Stimulated activated CD8-positive, alpha-beta memory T cell treated with anti-CD3 and anti-CD28 coated beads, Interleukin-4, amount 100 ng/mL, for 48 hours (primary cell): ENCODE data around the gene FHIT.

ENCODE experiments used
- DNase-seq: peaks from one replicate; pipeline ENCODE4 v3.0.0-alpha.2; 2020

Gene FHIT

DNA sequence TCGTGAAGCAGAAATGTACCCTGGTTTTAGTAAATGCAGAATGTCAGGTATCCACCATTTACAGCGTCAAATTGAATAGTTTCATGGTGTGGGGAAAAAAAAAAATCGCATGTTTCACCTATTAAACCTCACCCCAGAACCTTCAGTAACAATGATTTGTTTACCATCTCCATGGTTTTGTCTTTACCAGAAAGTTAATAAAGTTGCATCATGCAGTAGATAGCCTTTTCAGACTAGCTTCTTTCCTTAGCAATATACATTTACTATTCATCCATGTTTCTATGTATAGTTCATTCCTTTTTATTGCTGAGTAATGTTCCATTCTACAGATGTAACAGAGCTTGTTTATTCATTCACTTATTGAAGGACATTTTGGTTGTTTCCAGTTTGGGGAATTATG is 1066.1 kb downstream of the FHIT start:
- DNase-seq, result no peak

DNA sequence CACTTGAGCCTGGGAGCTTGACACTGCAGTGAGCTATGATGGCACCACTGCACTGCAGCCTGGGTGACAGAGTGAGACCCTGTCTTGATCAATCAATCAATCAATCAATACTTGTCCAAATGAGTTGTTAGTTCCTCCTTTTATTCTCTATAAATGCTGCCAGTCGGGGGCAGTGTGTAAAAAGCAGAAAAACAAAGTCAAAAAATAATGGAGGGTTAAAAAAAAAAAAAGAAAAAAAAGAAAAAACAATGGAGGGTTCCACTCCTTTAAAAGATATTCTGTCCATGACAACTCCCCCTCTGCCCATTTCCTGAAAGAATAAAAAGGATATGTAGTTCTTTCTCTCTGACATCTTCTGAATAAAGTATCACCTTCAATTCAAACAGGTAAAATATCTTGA is 1068.6 kb downstream of the FHIT start:
- DNase-seq, result no peak

DNA sequence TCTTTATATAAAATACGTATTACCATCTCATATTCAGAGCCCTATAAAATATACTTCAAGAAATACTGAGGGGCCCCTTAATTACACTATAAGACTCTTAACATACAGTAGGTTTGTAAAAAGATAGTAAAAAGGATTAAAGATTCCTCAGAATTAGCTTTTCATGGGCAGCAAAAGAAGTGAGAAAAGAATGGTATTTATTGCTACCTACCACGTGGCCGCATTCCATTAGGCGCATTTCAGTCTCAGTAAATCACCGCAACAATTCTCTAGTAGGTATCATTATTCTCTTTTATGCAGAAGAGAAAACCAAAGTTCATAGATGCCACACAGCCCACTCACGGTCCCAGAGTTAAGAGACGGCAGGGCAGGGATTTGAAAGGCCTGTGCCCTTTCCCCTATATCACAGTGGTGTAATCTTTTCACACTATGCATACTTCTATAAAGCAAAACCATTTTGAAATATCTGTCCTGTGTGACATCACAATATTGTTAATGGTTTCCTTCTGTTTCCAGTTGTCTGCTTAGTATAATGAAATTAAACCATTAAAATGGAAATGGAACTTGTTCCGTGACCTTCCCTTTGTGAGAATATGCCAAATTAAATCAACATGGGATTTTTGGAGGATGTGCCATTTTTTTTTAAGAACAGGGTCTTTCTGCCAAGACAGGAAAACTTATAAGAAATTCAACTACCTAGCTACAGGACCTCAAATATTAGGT is 1072.2 kb downstream of the FHIT start:
- no peak for DNase-seq

DNA sequence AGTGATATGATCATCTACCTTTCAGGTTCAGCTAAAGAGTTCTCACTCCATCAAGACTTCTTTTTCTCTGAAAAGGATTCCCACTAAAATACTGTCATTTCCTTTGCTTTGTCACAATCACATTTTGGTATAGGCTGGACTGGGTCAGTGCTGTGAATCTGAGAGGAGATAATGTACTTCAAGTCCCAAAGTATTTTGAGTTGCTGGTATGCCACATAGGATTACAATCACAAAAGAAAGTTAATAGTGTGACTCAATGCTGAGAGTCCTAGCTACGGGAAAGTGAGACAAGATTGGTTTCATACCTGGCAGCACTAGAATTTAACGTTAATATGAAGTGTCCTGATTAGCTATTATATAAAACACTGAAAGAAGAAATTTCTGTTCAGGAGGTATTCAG is 1073.5 kb downstream of the FHIT start:
- DNase-seq, result no peak

DNA sequence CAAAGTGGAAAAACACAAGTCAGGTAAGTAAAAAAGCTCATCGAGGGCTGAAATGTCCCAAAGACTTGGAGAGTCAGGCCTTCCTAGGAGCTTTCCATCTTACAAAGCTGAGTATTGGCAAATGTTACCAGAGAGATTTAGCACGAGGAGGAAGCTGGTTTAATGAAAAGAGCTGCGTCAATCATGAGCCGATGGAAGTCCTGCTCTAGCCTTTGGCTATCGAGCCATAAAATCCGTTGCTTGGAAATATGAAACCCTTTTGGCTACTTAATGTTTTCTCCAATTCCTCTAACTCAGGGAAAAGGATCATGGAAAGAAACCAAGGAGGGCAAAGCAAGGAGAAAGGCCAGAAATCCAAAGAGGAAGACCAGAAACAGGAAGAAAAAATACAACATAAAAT is 1074.6 kb downstream of the FHIT start:
- DNase-seq, result no peak

DNA sequence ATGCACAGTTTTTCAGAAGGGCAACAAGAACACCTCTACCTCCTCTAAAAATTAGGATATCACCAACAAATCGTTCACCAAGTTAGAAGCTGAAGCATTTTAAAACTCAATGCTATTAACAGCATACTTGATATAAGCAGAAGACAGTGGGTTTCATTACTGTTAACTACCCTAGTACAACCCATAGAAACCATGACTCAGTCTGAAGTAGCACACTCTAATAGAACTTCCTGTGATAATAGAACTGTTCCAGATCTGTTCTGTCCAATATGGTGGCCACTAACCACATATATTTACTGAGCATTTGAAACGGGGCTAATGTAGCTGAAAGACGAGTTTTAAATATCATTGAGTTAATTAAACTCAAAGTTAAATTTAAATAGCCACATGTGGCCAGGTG is 1075.6 kb downstream of the FHIT start:
- no peak for DNase-seq

DNA sequence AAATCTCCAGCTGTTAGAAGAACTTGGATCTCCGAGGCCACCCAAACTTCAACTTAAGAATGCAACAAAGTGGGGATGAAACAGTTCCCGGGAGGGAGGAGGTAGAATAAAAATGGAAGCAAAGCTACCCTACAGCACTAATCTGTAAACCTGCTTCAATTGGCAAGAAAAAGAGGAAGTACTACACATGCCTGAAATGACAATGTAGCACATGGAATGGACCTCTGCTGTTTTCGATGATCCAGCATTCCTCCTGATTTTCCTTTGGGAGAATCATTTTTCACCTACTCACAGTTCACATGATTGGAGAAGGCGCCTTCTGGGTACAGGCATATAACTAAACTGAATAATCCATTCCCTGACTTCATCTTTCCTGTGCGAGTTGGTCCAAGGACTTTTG is 1081.5 kb downstream of the FHIT start:
- DNase-seq, result no peak

DNA sequence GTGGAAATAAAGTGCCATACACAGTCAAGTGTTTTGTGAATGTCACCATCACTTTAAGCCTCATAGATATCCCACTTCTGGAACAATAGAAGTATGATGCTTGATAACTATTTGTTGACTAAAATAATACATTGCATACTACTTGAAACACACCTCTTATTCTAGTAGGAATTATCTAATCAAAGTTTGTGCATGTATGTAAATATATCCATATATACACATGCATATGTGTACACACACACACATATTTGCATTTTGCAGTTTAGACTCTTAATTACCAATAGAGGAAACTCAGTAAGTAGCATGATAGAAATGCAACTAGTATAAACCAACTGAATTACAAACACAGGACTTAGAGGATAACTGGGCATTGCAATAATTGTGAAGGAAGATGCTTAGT is 1084.1 kb downstream of the FHIT start:
- no peak for DNase-seq

DNA sequence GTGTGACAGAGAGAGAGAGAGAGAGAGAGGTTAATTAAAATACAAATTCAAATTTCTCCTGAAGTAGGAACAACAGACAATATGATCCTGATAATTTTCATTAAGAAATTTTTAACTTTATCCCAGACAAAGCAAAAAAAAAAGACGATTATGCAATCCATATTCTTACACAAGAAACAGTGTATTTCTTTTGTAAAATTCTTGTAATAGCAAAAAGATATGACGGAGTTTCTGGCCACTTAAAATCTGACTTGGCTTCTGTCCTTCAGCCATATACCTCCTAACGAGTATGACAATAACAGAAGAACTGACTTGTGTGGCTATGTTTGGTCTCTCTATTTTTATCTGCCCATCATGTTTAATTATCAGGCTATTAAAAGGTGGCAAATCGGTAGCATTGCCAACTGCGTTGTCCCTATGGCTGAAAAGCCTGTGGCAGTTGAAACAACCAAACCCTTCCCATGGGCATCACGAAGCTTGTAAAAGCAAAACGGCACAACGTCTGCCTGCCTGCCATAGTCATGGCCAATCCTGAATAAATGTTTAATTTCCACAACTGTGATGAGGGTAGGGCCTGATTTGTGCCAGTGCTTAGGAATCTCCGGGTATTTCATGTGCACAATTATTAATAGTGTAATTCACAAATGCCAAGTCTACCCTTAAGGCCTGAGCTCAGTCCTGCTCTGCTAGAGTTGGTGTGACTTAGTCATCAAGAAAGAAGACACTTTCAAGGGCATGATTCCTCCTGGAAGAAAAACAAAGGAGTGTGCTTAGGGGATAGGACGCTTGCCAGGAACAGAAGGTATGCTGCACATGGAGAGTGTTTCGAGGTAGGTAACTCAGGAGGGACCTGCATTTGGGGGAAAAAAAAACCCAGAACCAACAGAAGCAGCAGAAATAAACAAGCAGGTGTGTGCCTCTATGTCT is 1090.2 kb downstream of the FHIT start:
- DNase-seq, result no peak

DNA sequence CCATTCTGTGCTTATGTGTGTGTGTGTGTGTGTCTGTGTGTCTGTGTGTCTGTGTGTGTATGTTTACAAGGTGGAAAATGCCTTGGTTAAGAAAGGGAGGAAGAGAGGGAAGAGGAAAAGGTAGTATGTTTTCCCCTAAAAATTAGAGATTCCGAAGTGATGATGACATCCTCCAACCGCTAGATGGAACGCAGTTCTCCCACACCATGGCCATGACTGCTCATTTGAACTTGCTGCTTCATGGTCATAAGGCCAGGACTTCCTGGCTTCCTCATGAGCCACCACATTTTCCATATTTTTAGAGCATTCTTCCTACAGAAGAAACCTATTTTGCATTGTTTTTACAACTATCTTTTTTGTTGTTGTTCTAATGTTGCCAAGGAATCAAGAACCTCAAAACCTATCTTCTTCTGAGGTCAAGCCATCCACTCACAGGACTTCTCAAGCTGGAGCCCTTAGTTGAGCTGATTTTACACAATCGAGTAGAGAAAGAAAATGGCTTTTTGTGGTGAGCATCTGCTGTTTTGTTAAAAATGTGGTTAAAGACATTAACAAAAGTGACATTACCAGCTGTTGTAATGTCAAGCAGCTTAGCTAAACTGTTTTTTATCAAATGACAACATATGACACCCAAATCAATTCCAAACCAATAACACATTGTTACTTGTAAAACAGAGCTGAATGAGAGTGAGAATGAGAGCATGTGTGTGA is 1091.0 kb downstream of the FHIT start:
- DNase-seq, result no peak

DNA sequence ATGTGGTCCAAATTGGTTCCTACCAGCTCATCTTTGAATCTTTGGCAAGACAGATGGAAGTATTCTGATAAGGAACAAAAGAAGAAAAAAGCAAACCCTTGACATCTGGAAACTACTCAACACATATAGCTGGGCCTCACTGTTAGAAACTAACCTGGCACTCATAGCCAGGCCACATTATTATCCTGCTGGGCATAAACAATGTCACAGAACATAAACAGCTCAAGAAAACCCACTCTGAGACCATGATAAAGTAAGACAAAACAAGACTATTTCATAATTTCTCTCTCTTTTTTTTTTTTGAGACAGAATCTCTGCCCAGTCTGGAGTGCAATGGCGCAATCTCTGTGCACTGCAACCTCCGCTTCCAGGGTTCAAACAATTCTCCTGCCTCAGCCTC is 1093.2 kb downstream of the FHIT start:
- DNase-seq, result no peak

DNA sequence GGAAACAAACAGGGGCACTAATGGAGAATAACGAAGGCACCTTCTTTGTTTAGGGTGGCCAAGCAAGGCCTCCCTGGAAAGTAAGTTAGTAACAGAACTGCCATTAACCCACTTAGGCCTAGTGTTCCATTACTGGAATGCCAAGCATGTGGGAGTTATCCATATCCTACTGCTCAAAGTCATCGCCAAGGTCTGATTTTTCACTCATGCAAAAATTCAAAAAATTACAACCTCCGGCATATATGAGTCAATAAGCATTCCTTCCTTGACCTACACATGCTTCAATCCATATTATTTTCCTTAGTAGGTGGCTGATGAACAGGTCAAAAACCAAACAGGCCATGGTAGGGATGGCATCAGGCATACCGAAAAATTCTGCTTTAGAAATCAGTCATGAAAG is 1097.2 kb downstream of the FHIT start:
- DNase-seq, result no peak

DNA sequence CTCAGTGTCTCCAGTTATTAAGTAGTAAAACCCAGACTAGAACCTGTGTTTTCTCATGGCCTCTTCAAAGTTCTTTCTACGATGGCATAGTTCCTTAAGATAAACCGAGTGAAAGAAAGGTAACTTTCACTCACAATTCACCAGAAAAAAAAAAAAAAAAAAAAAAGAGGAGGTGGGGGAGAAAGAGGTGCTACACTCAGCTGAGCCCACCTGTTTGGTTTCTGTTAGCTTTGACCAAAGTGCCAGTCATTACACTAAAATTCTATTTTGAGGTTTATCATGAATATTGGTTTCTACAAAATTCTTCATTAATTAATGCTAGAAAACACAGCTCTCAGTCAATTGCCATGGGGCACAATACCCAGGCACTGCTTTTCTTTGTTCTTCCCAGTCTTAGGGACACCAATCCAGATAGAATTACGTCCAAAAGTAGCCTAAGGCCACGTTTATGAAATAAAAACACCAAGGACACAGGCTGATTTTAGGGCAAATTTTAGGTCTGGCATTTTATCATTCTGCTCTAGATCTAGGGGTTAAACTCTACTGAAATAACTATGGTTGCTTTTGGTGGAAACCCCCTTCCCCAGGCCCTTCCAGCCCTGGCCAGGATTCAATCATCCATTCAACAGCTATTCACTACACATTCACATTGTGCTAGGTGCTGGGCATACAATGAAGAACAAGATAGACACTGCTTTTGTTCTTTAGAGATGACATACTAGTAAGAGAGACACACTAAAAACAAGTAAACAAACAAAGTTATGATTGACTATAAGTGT is 1097.8 kb downstream of the FHIT start:
- no peak for DNase-seq

DNA sequence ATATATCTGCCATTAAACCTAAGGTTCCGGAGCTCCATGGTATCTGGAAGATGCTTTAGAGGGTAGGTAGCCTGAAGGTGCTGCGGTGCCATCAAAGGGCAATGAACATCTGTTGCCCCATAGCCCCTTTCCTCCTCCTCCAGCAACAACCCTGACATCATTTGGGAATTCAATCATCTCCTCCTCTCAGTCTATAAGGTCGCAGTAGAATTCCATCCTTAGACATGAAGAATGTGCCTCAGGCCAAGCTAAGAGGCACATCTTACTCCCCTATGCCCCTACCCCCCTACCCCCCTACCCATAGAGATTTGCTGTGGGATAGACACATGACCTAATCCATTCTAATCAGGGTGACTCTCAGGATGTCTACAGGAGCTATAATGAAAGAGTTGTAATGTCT is 1101.8 kb downstream of the FHIT start:
- DNase-seq, result no peak

DNA sequence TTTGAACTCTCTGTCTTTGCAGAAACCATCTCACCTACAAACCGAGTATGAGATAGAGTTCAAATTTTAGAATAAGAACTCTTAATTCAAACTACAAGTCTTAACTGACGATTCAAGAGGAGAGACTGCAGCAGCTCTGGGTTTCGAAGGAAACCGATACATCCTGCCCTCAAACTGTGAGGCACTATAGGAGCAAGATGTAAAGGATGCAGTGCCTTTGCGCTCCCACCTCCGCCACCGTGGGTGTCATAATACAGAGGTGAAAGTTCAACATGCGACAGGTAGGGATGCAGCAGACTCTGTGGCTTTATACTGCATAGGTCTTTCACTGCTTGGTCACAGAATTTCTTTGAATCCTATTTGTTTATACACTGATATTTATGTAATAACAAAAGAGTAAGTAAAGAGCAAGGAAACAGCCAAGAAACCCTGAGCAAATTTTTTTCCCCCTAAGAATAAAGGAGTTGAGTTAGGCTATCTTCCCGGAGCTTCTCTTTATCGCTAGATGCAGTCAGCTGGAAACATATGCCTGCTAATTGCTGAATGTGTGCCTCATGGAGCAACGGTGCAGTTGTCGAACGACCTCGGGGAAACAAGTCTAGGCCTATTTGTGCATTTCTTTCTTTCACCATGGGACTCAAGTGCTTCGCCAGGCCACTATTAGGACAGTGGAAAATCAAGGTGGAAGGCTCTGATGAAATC is 1103.9 kb downstream of the FHIT start:
- no peak for DNase-seq

DNA sequence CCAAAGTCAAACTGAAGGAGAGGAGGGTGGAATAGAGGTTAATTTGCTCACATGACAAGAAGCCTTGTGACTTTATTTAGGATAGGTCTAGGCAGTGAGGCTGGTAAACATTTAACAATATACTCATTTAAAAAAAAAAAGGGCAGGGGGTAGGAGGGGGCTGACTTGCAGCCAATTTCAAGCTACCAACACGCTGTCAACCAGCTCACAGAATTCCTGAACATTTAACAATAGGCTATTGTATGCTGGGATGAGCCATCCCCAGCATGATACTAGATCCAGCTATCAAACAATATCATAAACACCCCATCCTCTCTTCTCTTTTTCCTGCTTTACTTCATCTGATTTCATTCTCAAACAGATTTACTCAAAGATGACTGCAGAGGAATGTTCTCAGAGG is 1105.1 kb downstream of the FHIT start:
- no peak for DNase-seq

DNA sequence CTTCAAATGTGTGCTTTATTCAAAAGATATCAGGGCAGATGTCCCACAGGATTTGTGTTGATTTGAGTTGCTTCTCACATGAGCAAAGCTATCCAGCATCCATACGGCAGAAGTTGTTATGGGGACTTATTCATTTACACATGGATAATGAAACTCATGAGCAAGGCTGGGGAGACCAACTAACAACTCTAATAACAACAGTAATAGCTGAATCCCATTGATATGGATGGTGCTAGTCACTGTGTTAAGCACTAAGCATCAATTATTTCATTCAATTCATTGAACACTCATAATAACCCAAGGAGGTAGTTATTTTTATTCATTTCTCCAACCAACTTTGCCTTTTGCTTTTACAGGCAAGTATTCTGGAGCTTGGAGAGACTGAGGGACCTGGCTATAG is 1107.2 kb downstream of the FHIT start:
- DNase-seq, result no peak

DNA sequence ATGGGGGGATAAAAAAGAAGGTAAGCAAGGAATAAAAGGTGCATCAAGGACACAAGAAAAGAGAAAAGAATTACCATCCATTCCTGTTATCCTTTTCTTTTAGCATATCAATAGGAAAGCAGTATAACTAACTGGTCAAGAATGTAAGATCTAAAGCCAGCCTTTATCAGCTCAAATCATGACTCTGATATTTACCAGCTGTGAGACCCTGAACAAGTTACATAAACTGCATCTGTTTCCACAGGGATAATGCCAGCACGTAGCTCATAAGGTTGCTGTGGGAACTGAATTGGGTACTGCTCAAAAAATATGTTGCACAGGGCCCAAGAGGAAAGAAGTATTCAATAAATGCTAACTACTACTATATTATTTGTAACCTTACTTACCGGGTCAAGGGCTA is 1109.2 kb downstream of the FHIT start:
- no peak for DNase-seq

DNA sequence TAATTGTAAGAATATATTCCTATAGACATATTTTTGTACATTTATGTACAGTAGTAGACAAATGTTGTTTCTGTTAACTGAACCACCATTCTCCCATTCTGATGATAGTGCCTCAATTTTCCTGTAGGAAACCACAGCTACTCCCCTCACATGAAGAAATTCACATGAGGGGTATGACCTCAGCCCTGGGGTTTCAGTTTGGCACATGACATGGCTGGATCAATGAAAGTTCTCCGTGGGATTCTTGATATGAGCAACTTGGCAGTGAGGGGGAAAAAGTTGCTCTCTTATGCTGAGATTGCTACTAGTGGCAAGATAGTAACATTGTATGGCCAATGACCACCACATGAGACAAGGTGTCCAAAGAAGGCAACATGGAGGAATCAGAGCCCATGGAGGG is 1111.1 kb downstream of the FHIT start:
- DNase-seq, result no peak

DNA sequence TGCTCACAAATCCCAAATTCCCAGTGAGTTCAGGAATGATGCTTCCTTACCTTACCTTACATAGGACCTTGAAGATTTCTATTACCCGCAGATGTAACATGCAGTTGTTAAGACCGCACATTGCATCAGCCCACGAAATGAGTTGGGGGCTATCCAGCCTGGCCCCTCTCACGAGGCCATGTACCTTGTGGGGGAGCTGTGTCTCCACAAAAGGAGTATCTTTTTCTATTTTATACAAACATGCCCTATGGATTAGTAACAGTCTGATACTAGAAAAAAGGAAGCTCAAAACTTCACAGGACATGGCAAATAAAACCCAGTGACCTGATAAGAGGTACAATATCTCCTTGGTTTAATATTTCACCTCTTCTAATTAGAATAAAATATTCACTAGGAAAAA is 1114.7 kb downstream of the FHIT start:
- no peak for DNase-seq

DNA sequence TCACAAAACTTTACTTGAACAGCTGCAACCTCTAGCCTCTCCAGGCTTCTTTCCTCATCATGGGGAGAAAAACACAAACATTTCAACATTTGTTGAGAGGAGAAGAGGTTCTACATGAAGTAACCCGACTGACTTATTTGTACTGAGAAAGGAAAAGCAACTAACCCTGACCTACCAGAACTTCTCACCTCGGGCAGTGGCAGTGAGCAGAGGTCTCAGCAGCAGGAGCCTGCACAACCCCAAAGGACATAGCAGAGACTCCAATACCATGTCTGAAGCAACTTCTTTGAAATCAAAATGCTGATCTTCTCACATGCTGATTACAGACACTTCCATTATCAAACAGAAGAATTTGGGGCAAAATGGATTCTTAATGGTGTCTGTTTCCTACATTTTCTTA is 1115.8 kb downstream of the FHIT start:
- DNase-seq, result no peak
